Astrocyte of the hippocampus (primary cell): Measurements from ENCODE around the gene LRRC73.
"Not testable (repeated sequence)": the region's sequence is repeated elsewhere in the genome, so short reads cannot be mapped to it uniquely, and the experiment has no call there.

Experiments used
- DNase-seq: peaks from one replicate; pipeline ENCODE4 v3.0.0; 2011; ENCODE audit warnings: low read depth, low spot score

The LRRC73 gene

GRCh38 chr6:43461936-43462335, 48.2 kb downstream of the LRRC73 start:
- DNase-seq, result no peak

GRCh38 chr6:43460032-43460431, 50.1 kb downstream of the LRRC73 start:
- DNase-seq, result no peak

- DNase-seq, result no peak
Measured at GRCh38 chr6:43459535-43459934, 50.6 kb downstream of the LRRC73 start.

GRCh38 chr6:43458154-43458553, 52.0 kb downstream of the LRRC73 start:
- DNase-seq, result not testable (repeated sequence)

GRCh38 chr6:43457643-43458042, 52.5 kb downstream of the LRRC73 start:
- DNase-seq, result no peak
